ENCODE data around the gene ALDH18A1.

Gene ALDH18A1

GRCh38 chr10:95588025-95588424, 68.5 kb downstream of the ALDH18A1 start:
- Histone ChIP-seq H3K27ac (no peak overlapping the region), H3K9ac (ENCODE audit: insufficient read length) (no peak overlapping the region), H3K4me3 (no peak overlapping the region), H3K9me3 (ENCODE audit: low read depth, low read length) (no peaks in the 10 kb centered on the region), H3K36me3 (ENCODE audit: insufficient read depth, low read length) (no peaks in the 10 kb centered on the region)
- TF ChIP-seq POLR2AphosphoS5 (IDR thresholded peaks at IDR 0.05; ENCODE audit: borderline replicate concordance, low read depth, low read length) (no peak), FOXP2 (optimal IDR thresholded peaks at IDR 0.05; ENCODE audit: control extremely low read depth, extremely low read length, insufficient read depth) (no peak), EZH2 (IDR thresholded peaks at IDR 0.05) (no peak)
- no peak for DNase-seq (ENCODE audit: low read depth, low spot score)

DNA sequence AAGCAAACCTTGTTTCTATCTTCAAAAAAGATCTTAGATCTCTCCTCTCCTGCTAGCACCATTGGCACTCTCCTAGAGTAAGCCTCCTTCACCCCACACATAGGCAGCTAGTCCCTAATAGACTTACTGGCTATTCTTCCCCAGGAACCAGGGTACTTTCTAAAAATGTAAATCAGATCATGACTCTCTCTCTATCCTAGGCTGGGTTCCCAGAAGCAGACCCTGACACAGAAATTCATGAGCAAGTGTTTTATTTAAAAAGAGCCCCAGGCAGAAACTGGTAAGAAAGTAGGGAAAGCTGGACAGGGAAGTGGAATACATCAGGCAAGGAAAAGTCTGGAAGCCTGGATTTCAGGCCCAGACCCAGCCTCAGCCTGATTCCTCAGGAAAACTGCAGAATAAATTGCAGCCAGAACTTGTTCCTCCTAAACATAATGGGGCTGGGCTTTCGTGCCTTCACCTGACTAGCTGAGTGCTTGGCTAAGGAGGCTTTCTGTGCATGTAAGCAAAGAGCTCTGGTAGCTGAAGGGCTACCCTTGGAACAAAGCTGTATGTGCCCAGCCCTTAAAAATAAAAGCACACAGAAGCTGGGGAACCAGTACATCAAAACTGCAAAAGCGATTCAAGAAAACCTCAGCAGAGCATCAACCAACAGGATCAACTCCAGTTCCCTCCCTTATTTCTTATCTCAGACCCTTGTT, 76.5 kb downstream of the ALDH18A1 start:
- Histone ChIP-seq H3K9ac (ENCODE audit: insufficient read length) (no peak overlapping the region), H3K36me3 (ENCODE audit: insufficient read depth, low read length) (no peaks in the 10 kb centered on the region), H3K9me3 (ENCODE audit: low read depth, low read length) (no peaks in the 10 kb centered on the region), H3K4me3 (no peak overlapping the region), H3K27ac (no peak overlapping the region)
- DNase-seq (ENCODE audit: low read depth, low spot score): no peak
- no peak for TF ChIP-seq EZH2 (IDR thresholded peaks at IDR 0.05)
- TF ChIP-seq POLR2AphosphoS5 (IDR thresholded peaks at IDR 0.05; ENCODE audit: borderline replicate concordance, low read depth, low read length): no peak
- TF ChIP-seq FOXP2 (optimal IDR thresholded peaks at IDR 0.05; ENCODE audit: control extremely low read depth, extremely low read length, insufficient read depth): no peak

GRCh38 chr10:95579292-95579691, 77.2 kb downstream of the ALDH18A1 start:
- no peak overlapping the region for H3K27ac ChIP-seq
- no peak overlapping the region for H3K9ac ChIP-seq (ENCODE audit: insufficient read length)
- no peaks in the 10 kb centered on the region for H3K9me3 ChIP-seq (ENCODE audit: low read depth, low read length)
- H3K4me3 ChIP-seq: no peak overlapping the region
- H3K36me3 ChIP-seq (ENCODE audit: insufficient read depth, low read length): no peaks in the 10 kb centered on the region
- no peak for TF ChIP-seq EZH2 (IDR thresholded peaks at IDR 0.05)
- no peak for DNase-seq (ENCODE audit: low read depth, low spot score)

DNA sequence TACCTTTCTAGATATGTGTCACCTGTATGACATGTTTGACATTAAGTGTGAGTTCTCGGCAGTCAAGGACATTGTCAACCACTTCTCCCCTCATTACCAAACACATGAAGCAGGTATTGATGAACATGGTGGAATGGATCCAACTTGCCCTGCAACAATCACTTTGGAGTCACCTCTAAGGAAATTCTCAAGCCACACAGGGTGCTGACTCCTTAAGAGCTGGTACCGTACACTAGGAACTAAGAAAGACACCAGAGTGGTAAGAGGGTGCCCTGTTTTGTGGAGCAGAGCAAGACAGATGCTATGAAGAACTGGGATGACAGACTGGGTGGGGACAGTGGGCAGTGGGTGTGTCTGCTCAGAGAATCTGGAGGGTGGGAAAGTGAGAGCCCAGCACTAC, 77.9 kb downstream of the ALDH18A1 start:
- TF ChIP-seq FOXP2 (optimal IDR thresholded peaks at IDR 0.05; ENCODE audit: control extremely low read depth, extremely low read length, insufficient read depth) (no peak), POLR2AphosphoS5 (IDR thresholded peaks at IDR 0.05; ENCODE audit: borderline replicate concordance, low read depth, low read length) (no peak), EZH2 (IDR thresholded peaks at IDR 0.05) (no peak)
- no peak for DNase-seq (ENCODE audit: low read depth, low spot score)
- Histone ChIP-seq H3K4me3 (no peak overlapping the region), H3K9me3 (ENCODE audit: low read depth, low read length) (no peaks in the 10 kb centered on the region), H3K9ac (ENCODE audit: insufficient read length) (no peak overlapping the region), H3K27ac (no peak overlapping the region), H3K36me3 (ENCODE audit: insufficient read depth, low read length) (no peaks in the 10 kb centered on the region)

DNA sequence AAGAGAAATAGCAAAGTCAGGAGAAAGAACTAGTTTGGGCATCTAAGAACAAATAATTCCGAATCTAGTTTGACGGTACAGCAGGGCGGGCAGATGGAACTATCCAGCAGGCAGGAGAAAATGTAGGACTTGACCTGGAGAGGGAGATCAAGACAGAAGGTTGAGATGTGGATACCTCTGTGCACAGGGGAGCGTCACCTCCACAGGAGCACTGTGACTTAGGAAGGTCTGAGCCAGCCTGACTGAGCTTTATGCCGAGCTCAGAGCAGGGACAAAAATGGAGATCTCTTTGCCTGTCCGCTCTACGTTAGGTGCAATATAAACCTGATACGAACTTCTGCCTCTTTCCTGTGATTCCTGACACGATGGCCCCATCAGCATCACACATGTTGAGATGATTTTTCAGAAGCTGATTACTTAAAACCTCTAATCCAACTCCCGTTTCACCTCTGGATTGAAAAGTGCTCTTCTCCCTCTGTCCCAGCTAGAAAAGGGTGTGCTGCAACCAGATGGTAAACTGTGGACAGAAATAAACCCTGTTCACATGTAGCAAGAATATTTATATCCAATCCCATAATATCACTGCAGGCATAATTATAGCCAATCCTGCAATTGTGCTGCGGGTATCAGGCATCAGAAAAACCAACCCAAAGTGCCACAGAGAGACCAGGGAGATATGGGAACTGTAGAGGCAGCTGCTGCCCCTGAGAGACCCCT, 81.7 kb downstream of the ALDH18A1 start:
- Histone ChIP-seq H3K9ac (ENCODE audit: insufficient read length) (no peak overlapping the region), H3K4me3 (no peak overlapping the region), H3K27ac (no peak overlapping the region), H3K9me3 (ENCODE audit: low read depth, low read length) (no peaks in the 10 kb centered on the region), H3K36me3 (ENCODE audit: insufficient read depth, low read length) (no peaks in the 10 kb centered on the region)
- no peak for TF ChIP-seq POLR2AphosphoS5 (IDR thresholded peaks at IDR 0.05; ENCODE audit: borderline replicate concordance, low read depth, low read length)
- no peak for TF ChIP-seq FOXP2 (optimal IDR thresholded peaks at IDR 0.05; ENCODE audit: control extremely low read depth, extremely low read length, insufficient read depth)
- TF ChIP-seq EZH2 (IDR thresholded peaks at IDR 0.05): no peak
- no peak for DNase-seq (ENCODE audit: low read depth, low spot score)

DNA sequence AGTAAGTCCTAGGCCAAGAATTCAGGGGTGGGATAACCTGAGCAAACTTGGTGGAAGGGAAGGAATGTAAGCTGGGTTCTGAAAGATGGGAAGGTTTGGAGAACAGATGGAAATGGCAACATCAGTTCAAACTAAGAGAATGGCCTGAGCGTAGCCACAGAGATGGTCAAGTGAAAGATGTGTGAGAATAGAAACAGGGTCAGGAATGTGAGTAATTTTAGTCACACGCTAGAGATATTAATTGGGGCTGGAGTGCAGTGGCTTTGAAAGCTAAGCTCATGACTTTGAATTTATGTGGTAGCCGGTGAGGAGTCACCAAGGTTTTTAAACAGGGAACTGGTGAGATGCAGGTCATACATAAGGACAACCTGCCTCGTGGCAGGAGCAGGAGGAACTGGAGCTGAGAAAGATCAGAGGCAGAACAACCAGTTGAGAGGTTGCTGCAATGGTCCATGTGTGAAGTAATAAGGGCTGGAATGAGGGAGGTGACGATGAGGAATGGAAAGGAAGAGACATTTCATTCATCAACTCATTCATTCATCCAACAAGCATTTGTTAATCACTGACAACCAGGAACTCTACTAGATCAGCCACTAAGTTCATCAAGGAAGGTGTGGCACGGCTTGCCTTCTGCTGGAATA, 82.4 kb downstream of the ALDH18A1 start:
- H3K9ac ChIP-seq (ENCODE audit: insufficient read length): no peak overlapping the region
- DNase-seq (ENCODE audit: low read depth, low spot score): no peak
- no peak overlapping the region for H3K27ac ChIP-seq
- no peak overlapping the region for H3K4me3 ChIP-seq
- no peaks in the 10 kb centered on the region for H3K9me3 ChIP-seq (ENCODE audit: low read depth, low read length)
- H3K36me3 ChIP-seq (ENCODE audit: insufficient read depth, low read length): no peaks in the 10 kb centered on the region
- TF ChIP-seq EZH2 (IDR thresholded peaks at IDR 0.05): no peak
- no peak for TF ChIP-seq FOXP2 (optimal IDR thresholded peaks at IDR 0.05; ENCODE audit: control extremely low read depth, extremely low read length, insufficient read depth)
- TF ChIP-seq POLR2AphosphoS5 (IDR thresholded peaks at IDR 0.05; ENCODE audit: borderline replicate concordance, low read depth, low read length): no peak

- no peak overlapping the region for H3K9ac ChIP-seq (ENCODE audit: insufficient read length)
- H3K36me3 ChIP-seq (ENCODE audit: insufficient read depth, low read length): no peaks in the 10 kb centered on the region
- H3K4me3 ChIP-seq: no peak overlapping the region
- no peak overlapping the region for H3K27ac ChIP-seq
- no peak for DNase-seq (ENCODE audit: low read depth, low spot score)
- H3K9me3 ChIP-seq (ENCODE audit: low read depth, low read length): no peaks in the 10 kb centered on the region
- no peak for TF ChIP-seq EZH2 (IDR thresholded peaks at IDR 0.05)
- TF ChIP-seq POLR2AphosphoS5 (IDR thresholded peaks at IDR 0.05; ENCODE audit: borderline replicate concordance, low read depth, low read length): no peak
These were observed 83.0 kb downstream of the ALDH18A1 start for GRCh38 chr10:95573527-95573926.

- Histone ChIP-seq H3K36me3 (ENCODE audit: insufficient read depth, low read length) (no peaks in the 10 kb centered on the region), H3K9ac (ENCODE audit: insufficient read length) (no peak overlapping the region), H3K4me3 (no peak overlapping the region), H3K9me3 (ENCODE audit: low read depth, low read length) (no peaks in the 10 kb centered on the region), H3K27ac (no peak overlapping the region)
- no peak for DNase-seq (ENCODE audit: low read depth, low spot score)
- no peak for TF ChIP-seq POLR2AphosphoS5 (IDR thresholded peaks at IDR 0.05; ENCODE audit: borderline replicate concordance, low read depth, low read length)
- TF ChIP-seq EZH2 (IDR thresholded peaks at IDR 0.05): no peak
- TF ChIP-seq FOXP2 (optimal IDR thresholded peaks at IDR 0.05; ENCODE audit: control extremely low read depth, extremely low read length, insufficient read depth): no peak
These were observed 84.2 kb downstream of the ALDH18A1 start for GRCh38 chr10:95572131-95572820.

Data from SK-N-MC (cell line).